Tibial nerve (tissue), 4 donors: ENCODE measurements around the gene HLTF.

Source experiments
- CTCF ChIP-seq, 5 experiments: fragments of 200-600 bp in 3 of 5; fragments of 450-650 bp in 2 of 5; sonication (generic) in 3 of 5; IDR thresholded peaks; one replicate each; pipeline ENCODE4 v1.5.1; 2016 to 2019; ENCODE audit warnings: antibody characterized with exemption in 5 of 5, mild to moderate bottlenecking in 3 of 5, moderate library complexity in 2 of 5
- EP300 ChIP-seq, 2 donors: sonication (generic); formaldehyde crosslinking; IDR thresholded peaks; one replicate each; pipeline ENCODE4 v1.6.1; 2017; ENCODE audit warnings: antibody characterized with exemption in 2 of 2, mild to moderate bottlenecking in 1 of 2
- POLR2A ChIP-seq, 2 donors: fragments of 450-650 bp; IDR thresholded peaks; one replicate each; pipeline ENCODE4 v1.6.1; 2017; ENCODE audit warnings: antibody characterized with exemption in 2 of 2, mild to moderate bottlenecking in 2 of 2, moderate library complexity in 2 of 2

- TF ChIP-seq CTCF (IDR thresholded peaks at IDR 0.05) (no peak), POLR2A (IDR thresholded peaks at IDR 0.05) (no peak), EP300 (IDR thresholded peaks at IDR 0.05) (no peak)
Measured at GRCh38 chr3:149011676-149012075, 74.7 kb downstream of the HLTF start.
